Psoas muscle (tissue), 8 donors: Measurements from ENCODE around the gene ATL3. TPM values are rescaled to one million over a fixed set of nuclear protein-coding genes. Genes with fewer than 3 reads are reported as not detected.
A peak's percentile ranks its signal among the peaks of the same experiment; 100 is the strongest.

Experiments
- ATAC-seq, 4 donors: fragments of 200-7000 bp; cut with Tn5 transposase; one replicate each; pipeline ENCODE4 v1.9.1; 2020; ENCODE audit warnings: moderate library complexity in 3 of 4, mild to moderate bottlenecking in 2 of 4
- DNase-seq, 2 donors: peaks; one replicate each; pipeline ENCODE4 v3.0.0-alpha.2; 2020
- H3K27ac ChIP-seq: fragments of 200-600 bp; one replicate; pipeline ENCODE4 v1.8.0; 2022
- H3K27me3 ChIP-seq, 3 donors: fragments of 200-600 bp in 1 of 3; one replicate each; pipeline versions ENCODE4 v1.6.1 to v1.8.0; 2013 to 2022; ENCODE audit warnings: low read length in 2 of 3, mild to moderate bottlenecking in 2 of 3, moderate library complexity in 1 of 3; ENCODE audit not compliant: insufficient read depth in 3 of 3
- H3K36me3 ChIP-seq, 2 donors: fragments of 200-600 bp in 1 of 2; one replicate each; pipeline versions ENCODE4 v1.6.1 to v1.8.0; 2013 to 2022; ENCODE audit warnings: low read depth in 1 of 2, mild to moderate bottlenecking in 1 of 2, moderate library complexity in 1 of 2; ENCODE audit not compliant: insufficient read depth in 1 of 2
- H3K4me1 ChIP-seq: fragments of 200-600 bp; one replicate; pipeline ENCODE4 v1.8.0; 2022
- H3K4me3 ChIP-seq: fragments of 200-600 bp; one replicate; pipeline ENCODE4 v1.8.0; 2022; ENCODE audit warnings: mild to moderate bottlenecking
- H3K9me3 ChIP-seq: fragments of 200-600 bp; one replicate; pipeline ENCODE4 v1.8.0; 2022
- CTCF ChIP-seq: fragments of 200-600 bp; IDR thresholded peaks from one replicate; pipeline ENCODE4 v1.8.0; 2022; ENCODE audit warnings: antibody characterized with exemption
- WGBS, 3 donors: extraction: QIAGEN DNeasy Blood & Tissue Kit; methylation state at CpG; one replicate each; pipeline versions ENCODE4 v1.1.6 to v1.1.7; 2013; 5-methylcytosine and 5-hydroxymethylcytosine counted together
- intact Hi-C, 2 donors: fragments of 100-400 bp; cut with DNase I; formaldehyde crosslinking; loops; one replicate each; pipeline versions ENCODE4 v1.11.0 to v1.14.2; 2022
- polyA plus RNA-seq, 3 donors: library from polyadenylated mRNA; stranded (reverse); fragments of 200-250 nt; gene quantifications; one replicate each; pipeline ENCODE4 v1.2.3, GENCODE V29; 2013
- total RNA-seq, 4 donors: library from RNA; stranded (reverse); fragmentation: NEBNext Ultra II Directional in 2 of 4; extraction: Animal tissue kit (Norgen Biotek cat#: 25700) in 2 of 4; gene quantifications; one replicate each; pipeline versions ENCODE4 v1.2.1 to v1.2.4, GENCODE V29; 2021 to 2023
- donor health status: healthy with polysubstance abuse.
- donor health status: DM: no; HTN: no; CAD: no; lungs with moderate emphysema.
- donor health status: Bipolar disorder and iron deficiency.
- donor health status: healthy.
- donor health status: DM: yes; HTN: yes; CAD: no.
- donor health status: DM: no; HTN: no; CAD: no.
- donor health status: DM: no; HTN: no; CAD: no.
- donor health status: DM: yes; HTN: yes; CAD: no.

Gene ATL3
- total and polyA plus RNA-seq, 7 donors, result 3.2 to 12.2 (median 9.4) TPM

GRCh38 chr11:63574856-63575602, 96.1 kb downstream of the ATL3 start:
- intact Hi-C loops, result loop anchor here in 1 of 2 donors (2.0 kb wide), 1 partner anchor 38 kb away; the partner anchor contains the start of gene PLAAT4
- DNase-seq, result peak; percentile 56 to 75
- no peak for TF ChIP-seq CTCF
- Histone ChIP-seq H3K27me3 (no peaks in the 10 kb centered on the region), H3K4me1 (peaks cover 17% of the 10 kb centered on the region), H3K4me3 (peak overlapping the region; percentile 48), H3K27ac (peak overlapping the region; percentile 74), H3K9me3 (peaks cover 2% of the 10 kb centered on the region), H3K36me3 (peaks cover 0 to 9% of the 10 kb centered on the region in 2 donors)
- peak; percentile 72 to 91 (median 87) for ATAC-seq
- WGBS, 3 donors, result 20 to 28% (median 20%) methylated on average over 10 of the region's 10 CpGs

Other genes starting within 250 kb of the ATL3 start
- under 1 TPM; 0.11 to 0.59 (median 0.44) TPM for gene PLAAT5, start 180.2 kb downstream of the ATL3 start, total RNA-seq
- gene PLAAT5, start 180.2 kb downstream of the ATL3 start, polyA plus RNA-seq, result under 1 TPM; 0.14 to 0.33 (median 0.30) TPM
- under 1 TPM in 3 of 4 donors, not detected in 1; 0.16 to 0.54 (median 0.42) TPM for gene LGALS12, start 165.3 kb downstream of the ATL3 start, total RNA-seq
- 1 to 10 TPM in 1 of 3 donors, under 1 TPM in 2; 0.22 to 2.0 (median 0.53) TPM for gene LGALS12, start 165.3 kb downstream of the ATL3 start, polyA plus RNA-seq
- gene PLAAT4, start 134.6 kb downstream of the ATL3 start, total RNA-seq, result 10 to 100 TPM in 1 of 4 donors, 1 to 10 TPM in 3; 6.9 to 12.2 (median 8.1) TPM
- 10 to 100 TPM in 1 of 3 donors, 1 to 10 TPM in 2; 4.3 to 12.2 (median 9.7) TPM for gene PLAAT4, start 134.6 kb downstream of the ATL3 start, polyA plus RNA-seq
- not detected for gene PLAAT2, start 108.0 kb downstream of the ATL3 start, total RNA-seq
- under 1 TPM in 1 of 3 donors, not detected in 2; 0.16 TPM for gene PLAAT2, start 108.0 kb downstream of the ATL3 start, polyA plus RNA-seq
- gene PLAAT3, start 56.9 kb downstream of the ATL3 start, total RNA-seq, result 100 to 1,000 TPM in 1 of 4 donors, 10 to 100 TPM in 3; 67.6 to 102 (median 83.6) TPM
- gene PLAAT3, start 56.9 kb downstream of the ATL3 start, polyA plus RNA-seq, result 100 to 1,000 TPM in 1 of 3 donors, 10 to 100 TPM in 2; 50.0 to 115 (median 82.3) TPM
- 100 to 1,000 TPM in 1 of 4 donors, 10 to 100 TPM in 3; 40.5 to 110 (median 70.8) TPM for gene RTN3, start 10.1 kb upstream of the ATL3 start, total RNA-seq
- gene RTN3, start 10.1 kb upstream of the ATL3 start, polyA plus RNA-seq, result 100 to 1,000 TPM in 1 of 3 donors, 10 to 100 TPM in 2; 35.3 to 162 (median 62.0) TPM
- 10 to 100 TPM in 1 of 4 donors, 1 to 10 TPM in 3; 4.4 to 10.9 (median 7.8) TPM for gene ZFTA, start 97.4 kb upstream of the ATL3 start, total RNA-seq
- 10 to 100 TPM in 1 of 3 donors, 1 to 10 TPM in 2; 2.1 to 14.7 (median 5.0) TPM for gene ZFTA, start 97.4 kb upstream of the ATL3 start, polyA plus RNA-seq
- 1 to 10 TPM; 3.8 to 8.8 (median 6.9) TPM for gene SPINDOC, start 142.1 kb upstream of the ATL3 start, total RNA-seq
- 1 to 10 TPM; 2.7 to 4.7 (median 4.6) TPM for gene SPINDOC, start 142.1 kb upstream of the ATL3 start, polyA plus RNA-seq
- gene MARK2, start 167.7 kb upstream of the ATL3 start, total RNA-seq, result 10 to 100 TPM; 21.7 to 24.9 (median 22.9) TPM
- 10 to 100 TPM; 11.7 to 24.7 (median 12.7) TPM for gene MARK2, start 167.7 kb upstream of the ATL3 start, polyA plus RNA-seq
- 1 to 10 TPM in 1 of 4 donors, under 1 TPM in 3; 0.25 to 2.1 (median 0.47) TPM for gene RCOR2, start 245.8 kb upstream of the ATL3 start, total RNA-seq
- gene RCOR2, start 245.8 kb upstream of the ATL3 start, polyA plus RNA-seq, result under 1 TPM; 0.07 to 0.91 (median 0.77) TPM